Kidney (tissue), 14 donors: ENCODE data around the gene TMEM51. TPM values are rescaled to one million over a fixed set of nuclear protein-coding genes. Genes with fewer than 3 reads are reported as not detected.
A peak's percentile ranks its signal among the peaks of the same experiment; 100 is the strongest.

Source experiments
- DNase-seq, 5 donors: peaks; one replicate each; pipeline ENCODE4 v3.0.0-alpha.2; 2013 to 2020
- FAIRE-seq: peaks from 2 replicates; lab custom pipeline; 2012; peaks lifted over from hg19 to GRCh38; lab: Jason Lieb, UNC
- H3K27ac ChIP-seq, 2 donors: one replicate each; pipeline ENCODE4 v1.7.0; 2013; ENCODE audit warnings: low read depth in 2 of 2, low read length in 2 of 2, inconsistent platforms in 1 of 2
- H3K27me3 ChIP-seq: one replicate; pipeline ENCODE4 v1.7.1; 2013; ENCODE audit warnings: low read length, inconsistent platforms; ENCODE audit not compliant: control insufficient read depth, insufficient read depth
- H3K36me3 ChIP-seq, 3 donors: one replicate each; pipeline versions ENCODE4 v1.7.0 to v1.7.1; 2013; ENCODE audit warnings: low read length in 3 of 3, control low read depth in 1 of 3, inconsistent platforms in 1 of 3; ENCODE audit not compliant: insufficient read depth in 3 of 3, control insufficient read depth in 2 of 3
- H3K4me1 ChIP-seq, 3 donors: one replicate each; pipeline versions ENCODE4 v1.7.0 to v1.7.1; 2013; ENCODE audit warnings: low read length in 3 of 3, inconsistent platforms in 1 of 3, low read depth in 1 of 3; ENCODE audit not compliant: control insufficient read depth in 2 of 3, insufficient read depth in 2 of 3
- H3K4me3 ChIP-seq, 3 donors: one replicate each; pipeline versions ENCODE4 v1.7.0 to v1.8.1; 2013; ENCODE audit warnings: low read length in 3 of 3, control low read depth in 1 of 3, inconsistent platforms in 1 of 3
- H3K9ac ChIP-seq, 3 donors: one replicate each; pipeline versions ENCODE4 v1.7.0 to v1.7.1; 2013; ENCODE audit warnings: low read length in 3 of 3, control low read depth in 1 of 3, inconsistent platforms in 1 of 3
- H3K9me3 ChIP-seq, 3 donors: one replicate each; pipeline versions ENCODE4 v1.7.0 to v1.7.1; 2013; ENCODE audit warnings: low read length in 3 of 3, control low read depth in 1 of 3, inconsistent platforms in 1 of 3; ENCODE audit not compliant: control insufficient read depth in 2 of 3, insufficient read depth in 1 of 3
- CTCF ChIP-seq: IDR thresholded peaks from 3 replicates; pipeline ENCODE4 v1.5.1; 2012; ENCODE audit warnings: mild to moderate bottlenecking, moderate library complexity, borderline replicate concordance; ENCODE audit not compliant: insufficient read depth; ENCODE audit errors: extremely low read depth
- intact Hi-C: fragments of 100-400 bp; cut with DNase I; formaldehyde crosslinking; loops from one replicate; pipeline ENCODE4 v1.11.1; 2022
- polyA plus RNA-seq: library from polyadenylated mRNA; stranded (reverse); fragments of 350-450 nt; fragmentation: Illumina TruSeq; extraction: RNeasy Lipid Tissue Mini Kit (QIAGEN cat#74804); gene quantifications from one replicate; pipeline ENCODE4 v1.2.3, GENCODE V29; 2014; ENCODE audit warnings: low read depth, low replicate concordance; ENCODE audit not compliant: insufficient read depth
- total RNA-seq: library from RNA; stranded (reverse); fragmentation: NEBNext Ultra II Directional; extraction: Animal tissue kit (Norgen Biotek cat#: 25700); gene quantifications from one replicate; pipeline ENCODE4 v1.2.1, GENCODE V29; 2021
- donor health status: control.
- donor health status: control.
- donor health status: control.
- donor health status: control.
- donor health status: control.
- donor health status: DM: yes; HTN: yes; CAD: no.
- donor health status: Normal renal cell carcinoma (clear cell type).

TMEM51 gene
- total and polyA plus RNA-seq, 2 donors from 2014 or later = 38.1 to 48.4 TPM

- DNase-seq (no peak), FAIRE-seq (no peak)
- peaks cover 0 to 7% (median 2%) of the 10 kb centered on the region in 3 donors for H3K36me3 ChIP-seq
These were observed 42.0 kb downstream of the TMEM51 start for GRCh38 chr1:15195420-15196052.

GRCh38 chr1:15196069-15196468 lies 42.5 kb downstream of the TMEM51 start:
- Histone ChIP-seq H3K36me3 (peaks cover 0 to 7% (median 2%) of the 10 kb centered on the region in 3 donors), H3K9me3 (no peaks in the 10 kb centered on the region), H3K9ac (no peak overlapping the region), H3K27me3 (no peaks in the 10 kb centered on the region), H3K4me3 (no peak overlapping the region), H3K27ac (no peak overlapping the region), H3K4me1 (peaks cover 3 to 57% (median 55%) of the 10 kb centered on the region in 3 donors)
- FAIRE-seq = no peak
- TF ChIP-seq CTCF = no peak
- DNase-seq = no peak
- intact Hi-C loops = no loop called here

More at GRCh38 chr1:15195420-15196052, 42.0 kb downstream of the TMEM51 start:
- Histone ChIP-seq H3K27me3 (no peaks in the 10 kb centered on the region), H3K9ac (no peak overlapping the region), H3K9me3 (no peaks in the 10 kb centered on the region), H3K27ac (no peak overlapping the region), H3K4me1 (peaks cover 0 to 60% (median 54%) of the 10 kb centered on the region in 3 donors), H3K4me3 (no peak overlapping the region)
- TF ChIP-seq CTCF = no peak
- intact Hi-C loops = no loop called here

GRCh38 chr1:15196807-15197530 lies 43.4 kb downstream of the TMEM51 start:
- H3K4me1 ChIP-seq = peaks cover 3 to 54% (median 52%) of the 10 kb centered on the region in 3 donors
- H3K9me3 ChIP-seq = no peaks in the 10 kb centered on the region
- TF ChIP-seq CTCF = no peak
- H3K36me3 ChIP-seq = peaks cover 0 to 7% (median 2%) of the 10 kb centered on the region in 3 donors
- no peak for DNase-seq
- no peaks in the 10 kb centered on the region for H3K27me3 ChIP-seq
- H3K9ac ChIP-seq = peak overlapping the region in 1 of 3 donors; percentile 44
- intact Hi-C loops = no loop called here
- FAIRE-seq = no peak
- H3K27ac ChIP-seq = peak overlapping the region; percentile 72 to 86
- H3K4me3 ChIP-seq = peak overlapping the region in 1 of 3 donors; percentile 5
